Measurements from ENCODE around the gene CFAP53.
"Not testable (repeated sequence)": the region's sequence is repeated elsewhere in the genome, so short reads cannot be mapped to it uniquely, and the experiment has no call there.

GRCh38 chr18:50308851-50309250 lies 42.6 kb upstream of the CFAP53 start:
- not testable (repeated sequence) for TF ChIP-seq CTCF (IDR thresholded peaks at IDR 0.05; ENCODE audit: insufficient read depth, low read length); REST (IDR thresholded peaks at IDR 0.05; ENCODE audit: insufficient replicate concordance, low read depth)
